HG03097 (cell line): ENCODE measurements around the gene FNDC10.
"Not testable (repeated sequence)": the region's sequence is repeated elsewhere in the genome, so short reads cannot be mapped to it uniquely, and the experiment has no call there.

Experiments
- ATAC-seq: cut with Tn5 transposase; IDR thresholded peaks from one replicate; pipeline ENCODE4 v1.9.1; 2021; ENCODE audit not compliant: unreplicated experiment, low FRiP score

Gene FNDC10

GRCh38 chr1:1599935-1600860, at the start of gene FNDC10:
FNDC10 (minus strand) TSS chr1:1600135; CDS start chr1:1600015, 120 bp downstream.
- no peak for ATAC-seq

DNA sequence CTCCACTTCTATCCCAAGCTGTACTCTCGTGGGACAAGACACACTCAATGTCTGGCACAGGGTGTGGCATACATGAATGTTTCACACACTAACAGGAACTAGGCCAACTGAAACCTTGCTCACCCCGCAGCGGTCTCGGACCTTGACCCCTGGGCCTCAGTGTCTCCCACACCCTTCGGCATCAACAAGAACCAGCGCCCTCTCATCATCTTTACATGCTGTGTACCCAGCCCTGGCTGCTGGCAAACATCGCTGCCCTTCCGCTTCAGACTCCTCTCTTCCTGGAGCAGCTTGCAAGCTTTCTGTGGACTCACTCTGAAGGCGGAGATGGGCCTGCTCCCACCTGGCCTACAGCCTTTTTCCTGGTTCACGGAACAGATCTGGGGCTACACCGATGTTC, 48.3 kb upstream of the FNDC10 start:
- ATAC-seq = not testable (repeated sequence)

DNA sequence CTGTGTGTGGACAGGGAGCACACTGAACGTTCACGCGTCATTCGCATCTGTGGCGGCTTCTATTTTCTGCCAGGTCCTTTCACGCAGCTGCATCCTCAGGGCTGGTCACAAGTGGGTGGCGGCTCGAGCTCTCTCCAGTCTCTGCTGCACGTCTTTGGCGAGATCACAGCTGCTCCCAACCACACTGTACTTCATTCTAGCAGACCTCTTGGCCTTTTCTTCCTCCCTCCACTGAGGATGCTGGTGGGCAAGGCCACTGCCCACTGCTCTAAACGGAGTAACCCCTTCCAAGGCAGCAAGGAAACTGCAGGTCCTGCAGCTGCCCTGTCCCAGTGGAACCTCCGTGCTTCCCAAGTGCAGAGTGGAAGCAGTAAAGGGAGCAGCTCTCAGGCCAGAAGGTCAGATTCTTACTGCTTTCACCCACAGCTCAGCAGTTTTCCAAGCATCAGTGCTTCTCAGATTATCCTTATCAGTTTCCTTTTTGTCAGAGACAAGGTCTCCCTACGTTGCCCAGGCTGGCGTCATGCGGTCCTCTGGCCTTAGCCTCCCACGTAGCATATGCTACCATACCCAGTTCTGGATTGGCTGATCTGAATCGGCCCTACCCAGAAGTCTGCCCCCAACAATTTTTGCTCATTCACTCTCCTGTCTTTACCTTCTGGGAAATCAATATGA, 47.8 kb upstream of the FNDC10 start:
- ATAC-seq = not testable (repeated sequence)

DNA sequence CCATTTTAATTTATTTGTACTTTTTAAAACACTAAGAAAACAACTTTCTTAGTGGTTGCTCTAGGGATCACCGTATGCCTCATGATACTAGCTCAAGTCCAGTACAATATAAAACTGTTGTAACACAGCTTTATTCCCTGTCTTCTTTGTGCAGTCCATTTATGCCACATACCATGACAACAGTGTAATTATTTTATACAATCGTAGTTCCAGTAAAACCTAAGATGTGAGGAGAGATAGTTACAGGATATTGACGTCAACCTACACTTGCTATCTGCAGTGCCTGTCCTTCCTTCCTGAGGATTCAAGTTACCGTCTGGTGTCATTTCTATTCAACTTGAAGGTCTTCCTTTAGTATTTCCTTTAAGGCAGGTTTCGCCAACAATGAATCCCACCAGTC, 46.4 kb upstream of the FNDC10 start:
- ATAC-seq = not testable (repeated sequence)

GRCh38 chr1:1640711-1641461, 41.0 kb upstream of the FNDC10 start:
- ATAC-seq = not testable (repeated sequence)

DNA sequence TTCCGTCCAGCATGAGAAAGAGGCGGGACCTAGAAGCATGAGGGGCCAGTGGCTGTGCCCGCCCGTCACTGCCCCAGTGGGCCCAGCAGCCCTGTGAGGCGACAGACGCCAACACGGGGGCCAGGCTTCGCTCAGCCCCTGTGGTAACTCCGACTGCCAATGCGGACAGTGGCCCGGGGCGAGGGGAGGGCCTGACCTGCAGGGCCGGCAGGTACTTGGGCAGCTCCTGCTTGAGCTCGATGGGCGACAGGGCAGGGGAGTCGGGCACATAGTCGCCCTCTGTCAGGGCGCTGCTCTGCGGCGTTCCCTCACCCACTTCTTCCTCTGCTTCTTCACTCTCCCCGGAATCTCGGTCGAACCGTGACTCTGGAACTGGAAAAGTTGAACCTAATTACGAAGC, 40.1 kb upstream of the FNDC10 start:
- not testable (repeated sequence) for ATAC-seq

DNA sequence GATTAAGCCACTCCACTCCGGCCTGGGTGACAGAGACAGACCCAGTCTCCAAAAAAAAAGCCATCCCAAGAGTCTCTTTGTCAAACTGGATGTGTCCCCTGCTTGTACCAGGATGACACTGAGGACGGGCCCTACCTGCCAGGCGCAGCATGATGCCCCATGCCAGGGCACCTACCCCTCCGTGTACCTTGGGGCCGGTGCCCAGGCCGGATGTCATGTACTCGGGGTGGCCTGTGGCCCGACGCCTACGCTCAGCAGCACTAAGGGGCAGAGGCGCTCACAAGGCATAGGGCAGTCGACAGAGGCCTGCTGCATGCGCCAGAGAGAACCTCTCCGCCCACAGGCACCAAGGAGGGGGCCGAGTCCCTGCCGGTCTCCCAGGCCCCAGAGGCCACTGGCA, 39.4 kb upstream of the FNDC10 start:
- not testable (repeated sequence) for ATAC-seq

DNA sequence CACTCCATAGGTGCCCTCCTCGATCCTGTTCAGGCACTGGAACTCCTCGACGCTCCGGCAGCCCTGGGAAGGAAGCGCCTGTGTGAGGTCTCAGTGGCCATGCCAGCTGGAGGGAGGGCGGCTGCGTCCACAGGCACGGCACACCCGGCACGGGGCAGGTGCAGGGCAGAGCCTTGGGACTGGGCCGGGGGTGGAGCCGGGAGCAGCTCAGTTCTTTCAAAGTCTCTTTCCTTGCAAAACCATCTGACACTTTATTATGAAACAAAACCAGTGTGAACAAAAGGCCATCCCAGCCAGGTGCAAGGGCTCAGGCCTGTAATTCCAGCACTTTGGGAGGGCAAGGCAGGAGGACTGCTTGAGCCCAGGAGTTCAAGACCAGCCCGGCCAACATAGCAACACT, 38.6 kb upstream of the FNDC10 start:
- not testable (repeated sequence) for ATAC-seq

GRCh38 chr1:1637479-1637875, 37.5 kb upstream of the FNDC10 start:
- not testable (repeated sequence) for ATAC-seq

- ATAC-seq = not testable (repeated sequence)
These were observed 36.9 kb upstream of the FNDC10 start for GRCh38 chr1:1636621-1637478.

GRCh38 chr1:1634613-1635012, 34.7 kb upstream of the FNDC10 start:
- not testable (repeated sequence) for ATAC-seq

DNA sequence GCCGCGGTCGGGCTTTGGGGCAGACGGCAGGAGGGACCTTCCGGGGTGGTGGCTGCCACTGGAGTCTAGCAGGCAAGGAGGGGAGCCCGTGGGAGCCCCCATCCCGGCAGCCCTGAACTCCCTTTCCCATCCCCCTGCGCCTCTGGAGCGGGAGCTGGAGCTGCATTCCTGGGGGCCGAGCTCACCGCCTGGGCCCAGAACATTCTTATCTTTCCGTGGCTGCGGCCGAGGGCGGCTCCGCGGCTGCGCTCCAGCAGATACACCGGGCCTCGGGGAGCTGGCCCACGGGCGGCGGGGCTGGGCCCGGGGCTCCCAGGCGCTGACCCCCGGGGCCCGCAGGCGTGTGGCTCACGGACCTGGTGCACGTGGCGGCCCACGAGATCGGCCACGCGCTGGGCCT, 33.5 kb upstream of the FNDC10 start:
- ATAC-seq = not testable (repeated sequence)

DNA sequence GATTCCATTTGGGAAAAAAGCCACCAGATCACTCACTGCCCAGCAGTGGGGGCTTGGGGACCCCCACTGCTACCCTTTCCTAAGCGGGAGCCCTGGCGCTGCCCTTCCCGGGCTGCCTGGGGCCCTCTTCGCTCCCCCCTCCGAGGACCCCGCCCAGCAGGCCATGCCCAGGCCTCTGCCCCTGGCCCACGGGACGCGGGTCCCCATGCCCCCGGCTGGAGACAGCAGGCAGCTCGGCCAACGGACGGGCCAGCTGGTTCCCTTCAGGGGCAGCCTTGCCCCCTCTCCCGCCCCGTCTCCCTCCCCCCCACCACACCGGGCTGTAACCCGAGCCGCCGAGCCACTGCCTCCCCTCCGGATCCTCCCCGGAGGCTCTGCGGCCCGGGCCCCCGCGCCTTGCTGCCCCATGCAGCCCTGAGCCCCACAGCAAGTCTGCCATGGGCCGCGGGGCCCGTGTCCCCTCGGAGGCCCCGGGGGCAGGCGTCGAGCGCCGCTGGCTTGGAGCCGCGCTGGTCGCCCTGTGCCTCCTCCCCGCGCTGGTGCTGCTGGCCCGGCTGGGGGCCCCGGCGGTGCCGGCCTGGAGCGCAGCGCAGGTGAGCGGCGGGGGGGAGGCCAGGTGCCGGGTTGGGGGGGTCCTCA, 32.0 kb upstream of the FNDC10 start, which contains the start of gene MMP23B:
Gene MMP23B, plus strand, starts transcription at position 392 of the 639 bp plus-strand sequence. Its CDS starts 46 bp downstream, at position 438.
- ATAC-seq = no peak

DNA sequence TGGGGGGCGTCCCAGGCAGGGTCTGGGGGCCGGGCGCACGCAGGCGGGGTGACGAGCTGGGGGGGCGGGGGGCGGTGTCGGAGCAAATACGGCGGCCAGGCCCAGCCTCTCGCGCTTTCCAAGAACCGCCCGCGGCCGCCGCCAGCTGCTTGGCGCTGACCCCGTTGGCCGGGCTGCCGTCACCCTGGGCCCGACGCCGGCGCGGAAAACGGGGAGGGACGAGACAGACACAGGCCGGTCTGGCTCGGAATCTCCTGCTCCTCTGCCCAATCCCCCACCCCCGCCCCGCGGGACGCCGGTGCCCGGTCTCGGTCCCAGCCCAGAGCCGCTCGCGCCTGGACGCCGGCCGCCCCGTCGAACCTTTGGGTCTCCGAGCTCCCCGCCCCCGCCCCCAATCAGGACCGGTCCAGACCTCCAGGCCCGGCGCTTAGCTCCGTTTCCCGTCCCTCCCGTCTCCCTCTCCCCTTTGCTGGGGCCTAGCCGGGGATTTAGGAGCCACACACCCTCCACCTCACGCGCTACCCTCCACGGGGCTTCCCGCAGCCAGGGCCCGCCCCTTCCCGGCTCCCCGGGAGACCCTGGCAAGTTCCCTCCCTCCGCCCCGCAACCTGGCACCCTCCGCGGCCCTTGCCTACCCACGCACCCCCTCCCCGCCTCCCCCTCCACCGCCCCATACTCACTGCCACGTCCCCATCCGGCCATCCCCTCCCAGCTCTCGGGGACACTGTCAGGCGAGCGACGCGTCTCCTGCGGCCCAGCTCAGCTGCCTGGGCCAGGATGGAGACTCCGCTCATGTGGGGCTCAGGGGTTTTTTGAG, 31.2 kb upstream of the FNDC10 start:
- no peak for ATAC-seq

GRCh38 chr1:1630191-1630964, 30.4 kb upstream of the FNDC10 start:
- peak; percentile 51 for ATAC-seq

GRCh38 chr1:1629430-1630190, 29.7 kb upstream of the FNDC10 start:
- no peak for ATAC-seq
